Germinal center (tissue), 1 donor: Measurements from ENCODE around the gene CALR.
"Not testable (repeated sequence)": the region's sequence is repeated elsewhere in the genome, so short reads cannot be mapped to it uniquely, and the experiment has no call there.

ENCODE experiments used
- DNase-seq: peaks from one replicate; pipeline ENCODE4 v3.0.0; 2012; ENCODE audit warnings: mixed read lengths, low spot score

Gene CALR

DNA sequence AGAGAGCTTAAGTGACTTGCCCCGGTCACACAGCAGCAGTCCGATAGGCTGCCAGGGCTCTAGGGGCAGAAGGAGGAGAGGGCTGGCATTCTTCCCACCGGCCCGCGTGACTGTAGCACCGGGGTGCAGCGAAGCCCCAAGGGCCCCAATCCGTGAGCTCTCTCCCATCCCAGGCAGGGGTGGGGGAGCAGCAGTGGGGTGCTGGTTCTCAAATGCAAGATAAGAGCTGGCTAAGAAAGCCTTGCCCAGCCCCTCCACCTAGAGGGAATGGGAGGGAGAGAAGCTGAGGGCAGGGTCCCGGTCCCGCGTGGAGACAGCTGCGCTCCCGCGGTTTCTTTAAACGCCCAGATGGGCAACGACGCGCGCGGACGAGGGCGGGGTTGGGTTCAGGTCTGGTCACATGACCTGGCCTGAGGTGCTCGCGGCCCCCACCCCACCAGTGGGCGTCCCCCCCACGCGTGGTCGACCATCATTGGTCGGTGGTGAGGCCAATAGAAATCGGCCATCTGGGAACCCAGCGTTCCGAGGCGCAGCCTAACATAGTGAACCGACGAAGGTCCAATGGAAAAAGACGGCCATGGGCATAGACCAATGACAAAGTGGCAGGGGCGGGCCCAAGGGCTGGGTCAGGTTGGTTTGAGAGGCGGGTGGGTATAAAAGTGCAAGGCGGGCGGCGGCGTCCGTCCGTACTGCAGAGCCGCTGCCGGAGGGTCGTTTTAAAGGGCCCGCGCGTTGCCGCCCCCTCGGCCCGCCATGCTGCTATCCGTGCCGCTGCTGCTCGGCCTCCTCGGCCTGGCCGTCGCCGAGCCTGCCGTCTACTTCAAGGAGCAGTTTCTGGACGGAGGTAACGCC is at the start of gene CALR:
CALR (plus strand) TSS at position 683 of the 852 bp plus-strand sequence; CDS start at position 754, 71 bp downstream.
- DNase-seq = peak; percentile 98

DNA sequence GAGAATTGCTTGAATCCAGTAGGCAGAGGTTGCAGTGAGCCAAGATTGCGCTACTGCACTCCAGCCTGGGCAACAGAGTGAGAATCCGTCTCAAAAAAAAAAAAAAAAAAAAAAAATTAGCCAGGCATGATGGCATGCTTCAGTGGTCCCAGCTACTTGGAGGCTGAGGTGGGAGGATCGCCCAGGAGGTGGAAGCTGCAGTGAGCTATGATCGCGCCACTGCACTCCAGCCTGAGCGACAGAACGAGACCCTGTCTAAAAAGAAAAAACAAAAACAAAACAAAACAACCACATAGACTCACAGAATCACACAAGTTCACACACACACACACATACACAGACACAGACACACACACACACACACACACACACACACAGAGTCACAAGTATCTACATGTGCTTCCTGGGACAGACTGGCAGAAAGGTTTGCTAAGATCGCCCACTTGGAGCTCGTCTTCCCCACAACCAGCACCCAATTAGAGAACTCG is 48.1 kb upstream of the CALR start:
- DNase-seq = not testable (repeated sequence)

DNA sequence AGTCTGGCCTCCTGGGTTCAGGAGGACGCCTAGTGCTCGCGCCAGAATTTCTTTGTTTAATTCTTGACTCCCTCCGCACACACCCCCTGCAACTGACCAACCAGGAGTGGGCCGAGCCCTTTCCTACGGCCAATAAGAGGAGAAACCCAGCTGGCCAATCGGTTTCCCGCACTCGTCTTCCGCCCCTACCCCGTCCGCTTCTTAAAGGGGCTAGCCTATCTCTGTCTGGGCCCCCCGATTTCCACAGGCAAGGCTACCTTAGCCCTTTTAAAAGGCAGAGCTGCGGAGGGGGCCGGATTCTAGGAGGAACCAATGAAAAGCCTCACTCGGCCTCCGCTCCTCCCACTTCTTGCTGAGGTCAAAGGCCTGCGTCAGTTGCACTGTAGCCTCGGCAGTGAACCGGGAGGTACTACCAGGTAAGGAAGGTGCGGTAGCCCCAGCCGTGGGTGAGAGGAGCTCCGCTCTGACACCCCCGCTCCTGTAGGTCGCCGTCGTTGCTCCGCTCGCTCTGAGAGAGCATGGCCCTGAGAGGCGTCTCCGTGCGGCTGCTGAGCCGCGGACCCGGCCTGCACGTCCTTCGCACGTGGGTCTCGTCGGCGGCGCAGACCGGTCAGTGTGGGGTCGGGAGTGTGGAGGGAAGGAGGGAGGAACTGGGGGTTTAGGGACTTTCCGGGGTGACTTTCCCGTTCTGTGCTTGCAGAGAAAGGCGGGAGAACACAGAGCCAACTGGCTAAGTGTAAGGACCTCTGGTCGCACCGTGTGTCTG is 47.4 kb upstream of the CALR start, which contains the start of gene GCDH:
GCDH (plus strand) TSS at position 374 of the 766 bp plus-strand sequence; CDS start at position 519, 145 bp downstream.
- DNase-seq = peak; percentile 97

DNA sequence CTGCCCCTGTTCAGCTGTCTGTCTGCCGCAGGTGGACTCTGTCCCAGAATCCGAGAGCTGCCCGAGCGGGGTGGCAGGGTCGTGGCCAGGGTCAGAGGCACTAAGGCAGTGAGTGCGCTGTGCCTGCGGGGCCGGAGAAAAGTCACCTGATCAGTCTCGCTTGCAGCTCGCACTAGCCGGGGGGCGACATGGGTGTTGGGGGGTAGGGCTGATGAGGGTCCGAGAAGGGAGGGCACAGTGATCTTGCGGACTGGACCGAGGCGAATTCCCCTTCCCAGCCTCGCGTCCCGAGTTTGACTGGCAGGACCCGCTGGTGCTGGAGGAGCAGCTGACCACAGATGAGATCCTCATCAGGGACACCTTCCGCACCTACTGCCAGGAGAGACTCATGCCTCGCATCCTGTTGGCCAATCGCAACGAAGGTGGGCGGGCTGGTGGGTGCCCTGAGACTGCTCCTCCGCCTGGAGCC is 46.8 kb upstream of the CALR start:
- no peak for DNase-seq

DNA sequence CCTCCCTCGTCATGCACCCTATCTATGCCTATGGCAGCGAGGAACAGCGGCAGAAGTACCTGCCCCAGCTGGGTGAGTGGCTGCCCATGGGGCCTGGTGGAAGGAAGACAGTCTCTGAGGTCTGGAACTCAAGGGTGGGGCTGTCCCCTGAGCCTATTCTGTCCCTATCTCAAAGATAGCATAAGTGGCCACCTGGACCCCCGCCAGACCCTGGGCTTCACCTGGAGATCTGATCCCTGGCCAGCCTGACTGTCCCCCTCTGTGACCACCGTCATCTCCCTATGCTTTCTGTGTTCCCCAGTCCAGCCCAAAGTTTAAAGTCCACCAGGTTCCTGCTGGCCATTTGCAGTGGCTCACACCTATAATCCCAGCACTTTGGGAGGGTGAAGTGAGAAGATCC is 44.8 kb upstream of the CALR start:
- no peak for DNase-seq

DNA sequence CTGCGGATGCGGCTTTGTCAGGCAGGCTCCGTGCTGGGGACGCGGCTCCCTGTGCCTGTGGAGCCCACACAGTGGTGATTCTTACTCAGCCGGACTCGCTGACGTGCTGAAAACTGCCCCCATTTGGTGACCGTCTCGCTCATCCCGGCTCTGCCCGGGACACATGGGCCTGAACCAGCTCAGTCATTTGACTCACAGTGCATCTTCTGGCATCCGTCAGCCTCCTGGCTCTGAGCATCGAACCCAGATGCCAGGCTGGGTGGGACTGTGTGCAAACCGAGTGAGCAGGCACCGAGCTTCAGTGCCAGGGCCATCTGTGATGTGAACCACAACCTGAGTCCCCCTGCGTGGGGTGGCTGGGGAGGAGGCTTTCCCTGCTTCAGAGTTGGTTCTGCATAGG is 41.9 kb upstream of the CALR start:
- no peak for DNase-seq

DNA sequence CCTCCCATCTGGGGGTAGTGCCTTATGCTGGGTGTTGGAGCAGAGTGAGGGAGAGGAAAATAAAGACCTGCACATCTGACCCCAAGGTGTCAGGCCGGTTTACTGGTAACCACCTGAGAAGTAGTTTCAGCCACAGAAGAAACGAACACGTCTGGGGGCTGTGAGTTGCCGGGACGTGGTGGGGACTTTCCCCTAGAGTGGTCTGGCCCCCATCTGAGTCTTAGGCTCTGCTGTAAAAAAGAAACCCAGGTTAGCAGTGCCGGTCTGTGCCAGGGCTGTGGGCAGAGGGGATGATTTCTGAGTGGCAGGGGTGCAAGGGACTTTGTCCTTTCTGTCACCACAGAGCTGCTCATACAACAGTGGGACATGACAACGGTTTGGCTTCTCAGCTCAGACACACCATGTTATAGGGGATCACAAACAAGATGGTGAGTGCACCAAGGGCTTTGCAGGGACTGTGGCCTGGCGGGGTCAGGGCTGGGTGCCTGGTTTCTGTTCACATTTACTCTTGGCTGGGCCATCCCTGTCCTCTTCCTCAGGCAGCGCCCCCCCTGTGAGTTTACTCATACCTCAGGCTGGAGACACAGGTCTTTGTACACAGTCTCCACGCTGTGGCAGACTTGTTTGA is 38.4 kb upstream of the CALR start:
- DNase-seq = no peak

DNA sequence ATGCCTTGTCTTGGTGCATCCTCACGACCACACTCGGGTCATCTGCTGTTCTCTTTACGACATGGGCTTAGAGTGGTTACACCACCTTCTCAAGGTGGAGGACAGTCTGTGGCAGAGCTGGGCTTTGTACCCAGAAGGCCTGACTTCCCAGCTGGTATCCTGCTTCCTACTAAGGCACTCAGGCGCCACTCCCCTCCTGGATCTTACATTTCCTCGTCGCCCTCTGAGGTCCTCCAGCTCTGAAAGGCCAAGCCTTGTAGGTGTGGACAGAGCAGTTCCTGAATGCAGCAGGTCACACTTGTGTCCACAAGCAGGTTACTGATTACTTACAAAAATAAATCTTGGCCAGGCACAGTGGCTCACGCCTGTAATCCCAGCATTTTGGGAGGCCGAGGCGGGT is 31.2 kb upstream of the CALR start:
- DNase-seq = no peak

DNA sequence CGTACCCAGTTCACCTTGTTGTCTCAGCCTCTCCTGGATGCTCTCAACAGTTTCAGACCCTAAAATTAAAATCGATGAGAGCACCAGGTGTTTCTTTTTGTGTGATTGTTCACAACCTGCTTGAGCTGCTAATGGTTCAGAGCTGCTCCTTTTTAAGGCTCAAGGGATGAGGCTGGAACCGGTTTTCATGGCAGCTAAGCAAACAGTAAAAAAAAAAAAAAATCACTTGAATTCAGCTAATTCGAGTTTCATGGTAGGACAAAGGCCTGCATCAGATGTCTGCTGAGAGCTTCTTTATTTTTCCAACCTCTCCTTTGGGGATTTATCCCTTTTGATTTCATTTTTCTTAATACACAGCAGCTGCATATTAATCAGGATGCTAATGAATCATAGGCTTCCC is 25.8 kb upstream of the CALR start:
- DNase-seq = no peak

DNA sequence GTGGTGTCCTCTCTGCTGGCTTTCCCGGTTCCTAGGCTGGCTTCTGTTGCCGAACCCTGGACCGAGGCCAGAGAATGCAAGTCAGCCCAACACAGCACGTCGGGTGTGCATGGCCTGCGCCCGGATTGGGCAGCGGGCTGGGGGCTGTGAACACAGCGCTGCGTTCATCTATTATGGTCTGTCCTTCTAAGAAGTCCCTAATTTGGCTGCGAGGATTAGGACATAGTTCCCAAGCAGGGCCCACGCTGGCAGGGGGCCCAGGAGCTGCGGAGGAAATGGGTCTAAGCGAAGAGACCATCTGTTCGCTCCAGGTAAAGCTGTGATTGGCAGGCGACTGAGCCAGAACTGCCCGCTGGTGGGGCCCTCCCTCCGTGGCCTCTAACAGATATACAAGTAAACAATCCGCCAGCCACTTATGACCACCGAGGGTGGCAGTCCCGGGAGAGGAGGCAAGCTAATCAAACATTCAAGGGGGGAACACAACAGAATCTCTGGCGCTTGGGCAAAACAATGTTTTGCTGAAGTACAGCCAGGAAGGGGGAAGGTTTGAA is 25.3 kb upstream of the CALR start:
- DNase-seq = no peak

DNA sequence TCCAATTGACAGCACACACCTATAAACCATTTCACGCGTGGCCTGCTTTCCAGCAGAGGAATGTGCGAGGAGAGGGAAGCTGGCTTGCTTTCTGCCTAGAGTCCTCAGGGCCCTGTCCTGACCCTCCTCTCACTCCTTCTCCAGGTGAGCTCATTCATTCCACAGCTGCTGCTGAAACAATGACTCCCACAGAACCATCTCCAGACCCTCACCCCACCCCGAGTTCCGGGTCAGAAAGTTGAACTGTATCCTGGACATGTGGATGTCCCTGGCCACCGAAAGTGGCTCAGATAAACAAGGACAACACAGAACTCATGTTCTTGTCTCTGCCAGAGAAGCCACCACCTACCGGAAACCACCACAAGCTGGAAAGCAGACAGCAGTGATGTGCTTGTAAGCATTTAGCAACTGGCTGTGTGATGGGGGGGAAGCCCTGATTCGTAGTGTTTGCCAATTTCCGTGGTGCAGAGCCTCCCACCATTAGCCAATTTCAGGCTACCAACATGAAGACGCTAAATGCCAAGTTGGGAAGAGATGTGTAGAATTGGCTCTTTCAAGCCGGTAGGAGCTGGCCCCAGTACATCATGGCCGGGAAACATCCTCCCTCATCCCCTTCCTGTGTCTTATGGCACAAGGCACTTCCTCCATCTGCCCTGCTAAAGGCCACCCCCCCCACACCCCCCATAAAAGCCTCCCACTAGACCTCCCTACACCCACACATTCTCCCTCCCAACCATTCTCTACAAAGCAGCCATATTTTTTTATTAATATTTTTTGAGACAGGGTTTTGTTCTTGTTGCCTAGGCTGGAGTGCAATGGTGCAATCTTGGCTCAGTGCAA is 24.3 kb upstream of the CALR start:
- no peak for DNase-seq

DNA sequence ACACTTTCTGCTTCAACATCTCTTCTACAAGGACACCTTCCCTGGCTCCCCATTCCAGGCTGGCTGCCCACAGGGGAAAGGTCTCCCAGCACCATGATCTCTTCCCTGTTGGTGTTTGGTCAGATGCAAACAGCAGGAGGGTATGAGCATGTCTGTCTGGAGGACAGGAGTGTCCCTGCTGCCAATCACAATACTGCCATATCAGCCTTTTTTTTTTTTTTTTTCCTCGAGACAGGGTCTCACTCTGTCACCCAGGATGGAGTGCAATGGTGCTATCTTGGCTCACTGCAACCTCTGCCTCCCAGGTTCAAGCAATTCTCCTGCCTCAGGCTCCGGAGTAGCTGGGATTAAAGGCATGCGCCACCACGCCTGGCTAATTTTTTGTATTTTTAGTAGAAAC is 22.5 kb upstream of the CALR start:
- not testable (repeated sequence) for DNase-seq

DNA sequence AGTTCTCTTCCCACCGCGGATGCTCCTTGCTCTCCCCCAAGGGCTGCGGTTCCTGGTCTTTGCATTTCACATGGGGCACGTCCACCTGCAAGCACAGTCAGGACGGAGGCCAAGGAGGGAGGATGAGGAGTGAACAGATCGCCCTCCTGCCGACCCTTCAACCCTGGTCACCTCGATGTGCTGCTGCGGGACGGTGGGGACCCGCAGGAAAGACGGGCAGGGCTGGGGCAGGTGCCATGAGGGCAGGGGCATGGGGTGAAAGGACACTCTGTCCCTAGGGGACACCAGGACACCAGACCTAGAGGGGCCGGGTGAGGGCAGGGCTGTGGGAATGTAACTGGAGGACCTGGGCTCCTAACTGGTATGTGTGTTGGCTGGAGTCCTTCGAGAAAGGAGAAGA is 20.2 kb upstream of the CALR start:
- no peak for DNase-seq

DNA sequence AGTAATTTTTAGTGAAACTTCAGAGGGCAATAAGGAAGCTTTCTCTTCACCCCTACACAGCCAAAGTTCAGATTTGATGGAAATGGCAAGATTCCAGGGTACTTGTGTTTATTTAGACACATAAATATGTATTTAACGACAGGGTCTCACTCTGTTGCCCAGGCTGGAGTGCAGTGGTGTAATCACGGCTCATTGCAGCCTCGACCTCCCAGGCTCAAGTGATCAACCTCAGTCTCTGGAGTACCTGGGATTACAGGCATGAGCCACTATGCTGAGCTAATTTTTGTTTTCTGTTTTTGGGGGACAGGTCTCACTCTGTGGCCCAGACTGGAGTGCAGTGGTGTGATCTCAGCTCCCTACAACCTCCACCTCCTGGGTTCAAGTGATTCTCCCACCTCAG is 17.4 kb upstream of the CALR start:
- DNase-seq = no peak

DNA sequence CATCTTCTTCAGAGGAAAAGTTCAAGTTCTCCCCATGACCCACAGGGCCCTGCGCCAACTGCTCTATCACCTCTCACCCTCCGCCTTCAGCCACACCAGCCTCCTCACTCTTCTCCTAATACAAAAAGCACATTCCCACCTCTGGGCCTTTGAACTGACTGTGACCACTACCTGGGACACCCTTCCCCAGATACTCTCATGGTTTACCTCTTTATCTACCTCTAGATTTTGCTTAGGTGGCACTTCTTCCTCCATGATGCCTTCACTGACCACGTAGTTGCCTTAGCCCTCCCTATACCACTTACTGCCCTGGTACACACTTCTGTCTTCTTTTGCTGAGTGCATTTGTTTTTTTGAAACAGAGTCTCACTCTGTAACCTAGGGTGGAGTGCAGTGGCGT is 15.4 kb upstream of the CALR start:
- DNase-seq = no peak

DNA sequence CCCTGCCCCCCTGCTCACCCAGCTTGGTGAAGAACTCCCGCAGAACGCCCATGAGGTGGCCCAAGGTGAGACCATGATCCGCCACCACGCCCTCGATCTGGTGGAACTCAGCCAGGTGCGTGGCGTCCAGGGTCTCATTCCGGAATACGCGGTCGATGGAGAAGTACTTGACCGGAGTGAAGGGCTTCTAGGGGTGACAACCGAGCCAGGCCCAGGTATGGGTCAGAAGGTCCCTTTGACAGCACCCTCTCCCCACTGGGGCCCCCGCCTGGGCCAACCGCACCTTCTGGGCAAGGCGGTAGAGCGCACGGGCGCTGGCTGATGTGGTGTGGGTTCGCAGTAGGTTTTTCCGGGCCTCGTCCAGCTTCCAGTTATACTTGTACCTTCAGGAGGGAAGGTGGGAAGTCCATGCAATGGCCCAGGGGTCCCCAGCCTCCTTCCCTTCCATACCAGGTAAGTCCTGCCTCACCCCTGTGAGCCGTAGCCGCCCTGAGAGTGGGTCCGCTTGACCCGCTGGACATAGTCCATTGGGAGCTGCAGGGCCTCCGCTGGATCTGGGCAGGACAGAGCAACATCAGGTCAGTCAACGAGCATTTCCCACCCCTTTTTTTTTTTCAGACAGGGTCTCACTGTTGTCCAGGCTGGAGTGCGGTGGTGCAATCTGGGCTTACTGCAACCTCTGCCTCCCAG is 13.6 kb upstream of the CALR start:
- no peak for DNase-seq

DNA sequence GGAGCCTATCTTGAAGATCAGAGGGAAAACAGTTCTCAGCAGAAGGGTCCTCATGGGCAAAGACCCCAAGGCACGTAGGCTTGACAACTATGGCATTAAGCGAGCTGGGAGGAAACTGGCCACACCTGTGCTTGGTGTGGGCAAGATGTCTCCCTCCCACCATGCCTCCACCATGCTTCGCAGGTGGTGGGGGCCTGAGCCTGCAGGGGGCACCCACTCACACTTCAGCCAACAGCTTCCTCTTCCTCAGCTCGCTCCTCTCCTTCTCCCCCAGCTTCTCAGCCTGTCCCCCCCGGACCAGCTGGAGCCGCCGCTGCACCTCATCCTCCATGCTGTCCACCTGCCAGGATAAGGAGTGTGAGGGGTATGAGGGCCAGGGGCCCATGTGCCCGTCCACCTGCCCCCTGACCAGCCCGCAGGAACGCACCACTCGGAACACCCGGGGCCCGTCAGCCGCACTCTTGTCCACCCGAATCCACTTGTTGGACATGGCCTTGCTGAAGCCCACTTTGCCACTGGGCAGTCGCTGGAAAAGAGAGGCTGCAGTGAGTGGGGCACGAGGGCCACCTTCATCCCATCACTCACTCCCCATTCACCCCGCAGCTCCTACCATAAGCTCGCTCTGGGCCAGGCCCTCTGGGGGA is 8.3 kb upstream of the CALR start:
- DNase-seq = no peak

DNA sequence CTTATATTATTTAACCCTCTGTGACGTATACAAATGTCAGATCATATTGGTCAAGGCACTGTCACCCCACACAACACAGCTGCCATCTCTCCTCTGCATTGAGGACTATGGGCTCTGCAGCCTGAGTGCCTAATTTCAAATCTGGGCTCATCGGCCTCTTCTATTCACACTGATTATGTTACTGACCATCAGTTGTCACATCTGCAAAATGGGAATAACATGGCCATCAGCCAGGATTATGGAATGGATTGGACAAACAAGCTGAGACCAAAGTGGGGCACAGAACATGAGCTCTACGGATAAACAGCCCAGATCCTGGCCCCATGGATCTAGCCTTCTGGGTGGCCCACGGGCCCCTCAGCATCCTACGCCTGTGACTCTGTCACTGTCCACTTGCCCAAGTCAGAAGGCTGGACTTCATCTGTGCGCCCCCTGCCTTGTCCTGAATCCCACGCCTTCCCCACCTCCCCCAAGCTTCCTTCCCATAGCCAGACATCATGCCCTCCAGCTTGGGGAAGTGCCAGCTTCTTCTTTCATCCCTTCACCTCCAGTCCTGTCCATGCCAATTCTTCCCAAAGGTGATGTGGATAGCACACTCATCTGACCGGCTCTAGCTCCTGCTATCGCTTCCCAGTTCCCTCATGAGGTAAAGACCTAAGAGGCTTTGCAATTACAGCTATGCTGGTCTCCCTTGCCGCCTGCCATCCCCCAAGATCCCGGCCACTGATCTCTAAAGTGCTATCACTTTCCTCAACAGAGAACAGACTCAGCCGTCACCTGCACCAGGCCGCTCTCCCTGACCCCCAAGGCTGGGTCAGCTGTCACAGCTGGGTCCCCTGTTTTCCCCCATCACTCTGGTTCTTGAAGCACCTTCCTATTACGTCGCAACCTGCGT is 5.8 kb upstream of the CALR start:
- no peak for DNase-seq
